G401.6 (cell line): Measurements from ENCODE around the gene DRC1.

Experiments used
- FAIRE-seq: peaks from 2 replicates; lab custom pipeline; 2012; peaks lifted over from hg19 to GRCh38; lab: Jason Lieb, UNC

The DRC1 gene

GRCh38 chr2:26448651-26449050, 46.9 kb downstream of the DRC1 start:
- FAIRE-seq: no peak

GRCh38 chr2:26449278-26450030, 47.7 kb downstream of the DRC1 start:
- FAIRE-seq: no peak

GRCh38 chr2:26450031-26450635, 48.4 kb downstream of the DRC1 start:
- FAIRE-seq: no peak

GRCh38 chr2:26451700-26452099, 50.0 kb downstream of the DRC1 start:
- FAIRE-seq: no peak

DNA sequence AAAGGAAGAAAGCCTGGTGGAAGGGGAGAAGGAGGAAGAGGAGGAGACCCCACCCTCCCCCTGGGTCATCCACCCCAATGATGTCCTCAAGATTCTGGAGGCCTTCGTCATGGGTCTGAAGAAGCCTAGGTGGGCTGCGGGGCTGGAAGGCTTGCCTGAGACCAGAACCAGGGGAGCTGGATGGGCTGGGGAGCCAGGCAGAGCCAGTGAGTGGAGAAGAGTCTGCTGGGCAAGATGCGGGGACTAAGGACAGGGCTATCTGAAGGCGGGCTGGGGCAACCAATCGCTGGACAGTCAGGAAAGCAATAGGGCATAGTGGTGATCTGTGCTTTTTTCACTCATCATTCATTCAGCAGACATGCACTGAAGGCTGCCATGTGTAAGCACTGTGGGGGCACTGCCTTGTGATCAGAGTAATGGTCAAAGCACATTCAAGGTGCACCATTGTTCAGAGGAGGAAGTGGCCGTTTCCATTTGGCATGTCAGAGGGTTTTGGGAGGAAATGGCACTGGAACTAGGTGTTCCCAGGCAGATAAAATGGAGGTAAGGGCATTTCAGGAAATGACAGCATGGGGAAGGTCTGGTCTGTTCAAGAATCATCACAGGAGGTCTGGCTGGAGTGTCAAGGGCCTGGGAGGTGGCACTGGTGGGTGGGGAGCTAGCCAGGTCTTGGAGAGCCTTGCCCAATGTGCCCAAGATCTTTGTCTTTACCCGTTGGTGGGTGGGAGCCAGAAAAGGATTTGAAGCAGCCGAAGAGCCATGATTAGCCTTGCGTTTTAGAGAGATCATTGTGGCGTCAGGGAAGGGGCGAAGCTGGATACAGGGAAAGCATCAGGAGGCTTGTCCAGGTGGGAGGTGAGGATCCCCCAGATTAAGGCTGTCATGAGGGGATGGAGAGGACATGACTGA, 52.0 kb downstream of the DRC1 start:
- FAIRE-seq: no peak

DNA sequence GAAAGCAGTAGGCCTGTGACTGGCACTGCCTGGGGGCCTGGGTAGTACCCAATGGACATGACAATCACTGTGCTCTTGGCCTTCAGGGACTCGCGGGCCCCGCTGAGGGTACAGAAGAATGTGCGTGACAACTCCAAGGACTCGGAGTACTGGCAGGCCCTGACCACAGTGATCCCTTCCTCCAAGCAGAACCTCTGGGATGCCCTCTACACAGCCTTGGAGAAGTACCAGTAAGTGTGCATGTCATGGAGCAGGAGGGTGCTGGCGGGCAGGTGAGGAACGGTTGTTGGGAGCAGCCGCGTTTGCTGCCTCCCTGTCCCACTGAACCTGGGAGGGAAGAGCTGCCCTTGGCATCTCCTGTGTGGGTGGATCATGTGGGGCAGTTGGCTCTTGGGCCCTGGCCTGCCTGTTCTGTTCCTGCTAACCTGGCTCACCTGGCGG, 52.9 kb downstream of the DRC1 start:
- no peak for FAIRE-seq

- no peak for FAIRE-seq
Measured at GRCh38 chr2:26455037-26455669, 53.4 kb downstream of the DRC1 start.

- no peak for FAIRE-seq
Measured at GRCh38 chr2:26455670-26456439, 54.1 kb downstream of the DRC1 start.

DNA sequence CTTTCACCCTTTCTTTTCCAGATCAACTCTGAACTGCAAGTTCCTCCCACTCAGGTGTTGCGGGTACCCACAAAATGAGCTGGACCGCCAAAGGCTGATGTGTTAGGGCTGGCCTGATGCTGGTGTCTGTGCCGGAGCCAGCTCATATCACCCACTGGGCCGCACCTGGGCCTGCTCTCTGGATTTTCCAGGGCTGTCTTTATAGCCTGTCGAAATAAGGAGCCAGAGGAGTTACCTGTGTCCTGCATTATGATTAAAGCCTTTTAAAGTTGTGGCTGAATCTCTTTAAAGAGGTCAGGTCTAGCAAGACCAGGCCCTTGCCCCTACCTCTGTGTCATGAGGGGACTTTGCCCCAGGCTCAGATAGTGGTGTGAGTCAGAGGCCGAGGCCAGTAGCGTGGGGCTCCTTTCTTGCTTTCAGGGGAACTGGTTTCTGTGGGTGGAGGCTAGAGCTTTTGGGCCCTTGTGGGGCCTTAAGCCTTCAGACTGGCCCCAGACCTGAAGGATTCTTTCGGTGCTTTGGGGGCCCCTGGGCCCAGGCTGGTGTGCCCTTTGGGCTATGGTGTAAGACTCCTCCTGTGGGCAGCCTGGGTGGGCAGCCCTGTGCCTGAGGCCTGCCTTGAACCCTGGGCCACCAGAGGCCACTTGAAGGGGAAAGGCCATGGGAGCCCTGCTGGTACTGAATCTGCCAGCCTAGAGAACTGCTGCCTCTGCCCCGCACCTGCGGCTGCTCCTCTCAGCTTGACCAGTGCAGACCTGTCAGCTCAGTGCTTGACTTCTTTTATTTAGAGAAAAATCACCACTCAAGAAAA, 54.9 kb downstream of the DRC1 start:
- no peak for FAIRE-seq

DNA sequence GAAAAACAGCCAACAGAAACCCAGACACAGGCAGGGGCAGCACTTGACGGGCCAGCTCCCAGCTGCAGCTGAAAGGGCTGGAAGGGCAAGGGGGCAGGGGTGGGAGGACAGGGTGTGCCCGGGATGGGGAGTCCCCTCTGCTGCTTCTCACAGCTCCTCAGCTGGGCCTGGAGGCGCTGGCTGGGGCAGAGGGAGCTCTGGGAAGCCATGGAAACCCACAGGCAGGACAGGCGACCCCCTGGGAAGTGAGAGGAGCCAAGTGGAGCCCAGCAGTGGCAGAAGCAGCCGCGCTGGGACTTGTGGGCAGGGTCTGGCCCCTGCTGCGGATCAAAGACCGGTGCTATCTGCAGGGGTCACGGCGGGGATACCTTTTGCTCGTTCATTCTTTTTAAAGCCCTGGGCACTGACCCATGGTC, 55.5 kb downstream of the DRC1 start:
- no peak for FAIRE-seq

DNA sequence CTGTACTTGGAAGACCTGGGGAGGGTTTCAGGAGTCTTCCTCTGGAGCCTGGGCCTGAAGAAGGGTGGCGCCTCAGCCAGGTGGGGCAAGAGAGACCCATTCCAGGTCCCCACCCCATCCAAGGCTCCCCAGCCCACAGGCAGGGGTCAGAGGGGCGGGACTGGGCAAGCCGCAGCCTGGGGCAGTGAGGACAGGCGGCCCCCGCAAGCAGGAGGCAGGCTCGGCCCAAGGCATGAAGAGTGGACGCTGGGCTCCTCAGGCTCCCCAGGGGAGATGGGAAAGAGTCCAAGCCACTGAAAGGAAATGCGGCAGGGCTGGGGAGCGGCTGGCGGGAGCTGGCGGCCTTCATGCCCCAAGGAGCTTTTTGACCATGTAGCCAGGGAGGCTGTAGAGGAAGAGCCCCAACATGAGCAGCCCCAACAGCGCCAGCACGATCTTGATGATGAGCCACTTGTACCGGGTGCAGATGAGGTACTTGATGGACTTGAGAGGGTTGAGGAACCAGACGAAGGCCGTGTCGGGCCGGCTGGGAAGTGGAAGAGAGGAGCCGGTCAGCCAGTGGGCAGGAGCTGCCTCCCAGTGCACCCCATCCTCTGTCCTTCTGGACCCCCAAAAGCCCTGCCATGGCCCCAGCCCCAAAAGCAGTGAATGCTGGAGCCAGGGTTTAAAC, 56.1 kb downstream of the DRC1 start:
- no peak for FAIRE-seq

GRCh38 chr2:26458365-26459042, 56.8 kb downstream of the DRC1 start:
- FAIRE-seq: no peak

GRCh38 chr2:26459991-26460612, 58.4 kb downstream of the DRC1 start:
- FAIRE-seq: no peak

GRCh38 chr2:26460613-26461031, 58.9 kb downstream of the DRC1 start:
- FAIRE-seq: no peak

DNA sequence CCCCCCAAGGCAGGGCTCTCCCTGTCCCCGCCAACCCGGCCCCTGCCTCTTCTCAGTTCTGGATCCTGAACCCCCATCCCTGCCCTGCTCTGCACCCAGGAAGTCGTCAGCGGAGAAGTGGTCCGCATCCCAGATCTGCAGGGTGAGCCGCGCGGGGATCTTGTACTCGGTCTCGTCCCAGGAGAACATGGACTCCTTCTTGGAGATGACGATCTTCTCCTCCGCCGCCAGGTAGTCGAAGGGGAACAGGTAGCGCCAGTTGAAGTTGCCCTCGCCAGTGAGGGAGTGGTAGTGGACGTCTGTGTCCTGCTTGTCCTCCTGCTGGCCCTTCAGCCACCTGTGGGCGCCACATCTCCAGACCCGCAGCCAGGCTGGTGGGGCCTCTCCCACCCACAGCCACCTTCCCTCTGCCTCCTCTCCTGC, 59.9 kb downstream of the DRC1 start:
- FAIRE-seq: no peak

- FAIRE-seq: no peak
Measured at GRCh38 chr2:26462100-26462499, 60.4 kb downstream of the DRC1 start.

- peak; percentile 30 for FAIRE-seq
Measured at GRCh38 chr2:26462511-26463243, 61.0 kb downstream of the DRC1 start.
